ENCODE results near the gene SUMO4. TPM values are rescaled to one million over a fixed set of nuclear protein-coding genes. Genes with fewer than 3 reads are reported as not detected.
A peak's percentile ranks its signal among the peaks of the same experiment; 100 is the strongest.

Gene SUMO4
- total and polyA plus RNA-seq, 9 of the 15 experiments (the other 6 are each of a cell fraction or from before 2014, with no cell fraction given) = 0.20 to 1.9 (median 0.50) TPM; not detected in 2

- TF ChIP-seq RCOR1 (IDR thresholded peaks at IDR 0.05; ENCODE audit: borderline replicate concordance in 1 of 2, low read depth in 2 of 2, low read length in 2 of 2) (peak in 1 of 2 experiments; percentile 8; a peak in 1 of 4 replicates), PCBP2 (IDR thresholded peaks at IDR 0.05; ENCODE audit: low read depth, low read length, poor library complexity, severe bottlenecking) (no peak), NCOA2 (IDR thresholded peaks at IDR 0.05; ENCODE audit: partially characterized antibody in 2 of 2) (peak in 1 of 2 experiments; percentile 20), ZNF79 (CRISPR knock-in tag; IDR thresholded peaks at IDR 0.05; ENCODE audit: low read depth) (no peak), PHB2 (IDR thresholded peaks at IDR 0.05; ENCODE audit: low read depth) (peak; percentile 51; the same call in 1 of the 2 replicates), KLF16 (IDR thresholded peaks at IDR 0.05) (0 out of 2 replicates have a peak, but pooled peaks have one; percentile 25), CBFA2T3 (IDR thresholded peaks at IDR 0.05) (peak; percentile 78), CBFA2T2 (conservative IDR thresholded peaks at IDR 0.05) (peak; percentile 59), ZNF41 (CRISPR knock-in tag; conservative IDR thresholded peaks at IDR 0.05) (no peak), TCFL5 (CRISPR knock-in tag; conservative IDR thresholded peaks at IDR 0.05) (no peak), GMEB1 (CRISPR knock-in tag; IDR thresholded peaks at IDR 0.05) (no peak), MTA2 (IDR thresholded peaks at IDR 0.05; ENCODE audit: low read depth) (peak; percentile 75), RBM14 (IDR thresholded peaks at IDR 0.05; ENCODE audit: borderline replicate concordance, insufficient read depth, low read depth, low read length) (no peak), HDAC1 (IDR thresholded peaks at IDR 0.05) (no peak), PML (IDR thresholded peaks at IDR 0.05; ENCODE audit: low read length) (peak; percentile 25; the same call in 1 of the 2 replicates), TEAD4 (IDR thresholded peaks at IDR 0.05; ENCODE audit: low read length) (peak; percentile 80), TEAD4 (CRISPR knock-in tag; IDR thresholded peaks at IDR 0.05; ENCODE audit: borderline replicate concordance) (no peak), TAL1 (IDR thresholded peaks at IDR 0.05) (peak; percentile 84), SOX6 (IDR thresholded peaks at IDR 0.05) (peak; percentile 87), SMARCC2 (IDR thresholded peaks at IDR 0.05; ENCODE audit: low read depth) (peak; percentile 52; the same call in 1 of the 2 replicates), STAG1 (CRISPR knock-in tag; IDR thresholded peaks at IDR 0.05; ENCODE audit: borderline replicate concordance) (no peak), ZNF584 (CRISPR knock-in tag; IDR thresholded peaks at IDR 0.05; ENCODE audit: low read depth) (no peak)
Measured at GRCh38 chr6:149359440-149359839, 40.6 kb upstream of the SUMO4 start (continued).

Data from K562 (cell line).